NOMO-1 treated with DMSO at 0.1 percent for 48 hours (cell line): Measurements from ENCODE around the gene TMCC1.

ENCODE experiments used
- DNase-seq: peaks from one replicate; lab custom pipeline; 2025; ENCODE audit not compliant: unreplicated experiment; lab: John Stamatoyannopoulos, UW

TMCC1 gene

DNA sequence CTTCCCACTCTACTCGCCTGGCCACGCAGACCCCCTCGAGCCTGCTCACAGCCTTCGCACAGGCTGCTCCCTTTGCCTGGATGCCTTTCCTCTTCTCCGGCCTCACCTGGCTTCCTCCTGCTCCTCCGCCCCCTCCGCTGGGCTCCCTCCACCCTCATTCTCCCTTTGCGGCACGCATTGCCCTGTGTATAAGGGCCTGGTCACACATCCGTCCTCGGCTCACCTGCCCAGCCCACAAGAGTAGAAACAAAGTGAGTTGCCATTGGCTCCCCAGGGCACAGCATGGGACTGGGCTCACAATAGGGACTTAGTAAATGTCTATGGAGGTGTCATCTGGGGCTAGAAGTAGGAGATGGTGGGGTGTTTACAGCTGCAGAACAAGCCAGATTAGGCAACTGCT is 291.2 kb downstream of the TMCC1 start:
- DNase-seq: no peak

DNA sequence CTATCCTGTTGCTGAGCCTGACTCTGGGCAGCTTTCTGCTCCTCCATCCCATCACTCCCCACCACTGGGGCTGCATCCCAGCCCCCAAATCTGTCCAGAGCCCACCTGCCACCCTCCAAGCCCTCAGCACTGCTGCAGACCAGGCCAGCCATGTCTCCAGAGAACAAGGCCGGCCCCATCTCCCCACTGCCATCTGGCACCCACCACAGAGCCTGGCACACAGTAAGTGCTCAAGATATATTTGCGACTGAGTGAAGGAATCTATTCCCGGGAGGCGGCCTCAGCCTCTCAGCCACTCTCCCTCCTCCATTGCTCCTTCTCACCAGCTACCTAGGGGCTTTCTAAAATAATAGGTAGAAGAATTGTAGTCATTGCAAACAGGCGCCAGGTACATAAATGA is 291.8 kb downstream of the TMCC1 start:
- no peak for DNase-seq

DNA sequence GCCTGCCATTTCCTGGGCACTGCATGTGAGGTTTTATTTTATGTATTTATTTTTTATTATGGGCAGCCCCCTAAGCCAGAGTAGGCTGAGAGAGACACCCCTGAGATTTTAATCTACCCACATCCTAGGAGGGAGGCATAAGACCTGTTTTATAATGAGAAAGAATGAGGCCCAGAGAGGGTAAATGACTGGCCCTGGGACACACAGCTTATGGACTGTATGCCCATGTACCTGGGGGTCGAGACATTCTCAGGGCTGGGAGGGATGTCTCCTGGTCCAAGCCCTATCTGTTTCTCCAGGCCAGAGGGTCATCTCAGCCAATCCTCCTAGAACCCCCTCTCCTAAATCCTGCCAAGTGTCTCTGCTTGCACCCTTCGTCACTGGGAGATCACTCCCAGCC is 293.2 kb downstream of the TMCC1 start:
- no peak for DNase-seq

DNA sequence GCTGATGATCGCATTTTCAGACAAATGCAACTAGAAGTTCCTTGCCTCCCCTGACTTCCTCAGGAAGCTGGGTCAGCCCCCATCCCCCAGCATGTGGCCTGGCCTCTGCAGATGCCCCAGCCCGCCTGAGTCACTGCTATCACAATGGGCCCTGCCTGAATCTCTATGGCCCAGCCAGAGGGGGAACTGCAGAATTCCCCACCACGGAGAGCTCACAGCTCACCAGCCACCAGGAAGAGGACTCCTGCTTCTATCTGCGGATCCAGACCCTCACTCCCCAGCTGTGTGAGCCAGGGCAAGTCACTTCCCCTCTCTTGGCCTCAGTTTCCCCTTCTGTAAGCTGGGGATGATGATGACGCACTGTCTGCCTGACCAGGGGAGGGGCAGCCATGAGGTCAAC is 293.9 kb downstream of the TMCC1 start:
- DNase-seq: peak; percentile 81

DNA sequence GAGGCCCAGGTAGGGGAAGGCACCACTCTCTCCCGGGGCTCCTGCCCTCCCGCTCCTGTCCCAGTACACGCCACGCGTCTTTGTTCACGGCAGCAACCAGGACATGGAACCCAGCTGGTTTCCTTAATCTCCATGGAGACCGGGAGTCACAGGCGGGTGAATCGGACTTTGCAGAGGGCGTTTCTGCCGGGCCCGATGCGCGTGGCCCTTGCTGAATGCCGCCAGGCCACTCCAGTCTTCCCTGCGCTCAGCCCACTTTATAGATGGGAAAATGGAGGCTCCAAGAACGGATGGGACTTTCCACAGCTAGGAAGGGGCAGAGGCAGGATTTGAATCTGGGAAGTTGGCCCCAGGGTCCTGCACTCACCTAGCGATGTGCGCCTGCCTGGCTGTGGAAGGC is 294.4 kb downstream of the TMCC1 start:
- DNase-seq: no peak

DNA sequence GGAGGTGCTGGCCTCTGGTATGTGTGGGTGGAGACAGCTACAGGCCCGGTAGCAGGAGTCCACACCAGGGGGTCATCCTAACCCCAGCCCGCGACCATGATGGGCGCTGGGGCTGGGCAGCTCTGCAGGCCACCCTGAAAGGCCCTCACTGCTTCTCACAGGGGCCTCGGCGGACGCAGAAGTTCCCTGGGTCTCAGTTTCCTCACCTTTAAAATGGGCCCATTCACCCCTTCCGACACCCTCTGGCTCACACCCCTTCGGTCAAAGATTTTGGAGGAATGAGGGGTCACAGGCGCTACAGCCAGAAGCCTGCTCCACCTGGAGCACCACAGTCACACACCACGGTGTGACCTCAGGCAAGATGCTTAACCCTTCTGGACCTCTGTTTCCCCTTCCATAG is 295.0 kb downstream of the TMCC1 start:
- DNase-seq: no peak

DNA sequence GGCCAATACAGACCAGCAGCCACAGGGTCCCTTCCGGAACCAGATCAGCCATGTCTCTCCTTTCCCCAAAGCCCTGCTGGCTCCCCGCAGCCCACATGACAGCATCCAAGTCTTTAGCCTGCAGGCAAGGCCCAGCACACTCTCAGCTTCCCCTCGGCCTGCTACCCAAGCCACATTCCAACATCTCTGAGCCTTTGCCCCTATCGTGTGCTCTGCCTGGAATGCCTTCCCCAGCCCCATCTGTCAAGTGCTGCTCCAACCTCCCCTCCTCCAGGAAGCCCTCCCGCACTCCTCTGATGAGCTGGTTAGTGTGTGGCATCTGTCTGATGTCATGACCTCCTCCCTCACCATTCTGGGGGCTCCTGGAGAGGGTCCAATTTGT is 295.5 kb downstream of the TMCC1 start:
- no peak for DNase-seq
